Neural progenitor cell (in vitro differentiated cells): Measurements from ENCODE around the gene PCK1. TPM values are rescaled to one million over a fixed set of nuclear protein-coding genes. Genes with fewer than 3 reads are reported as not detected.

ENCODE experiments used
- DNase-seq: peaks from one replicate; pipeline ENCODE4 v3.0.0-alpha.2; 2016; ENCODE audit warnings: low spot score
- H2AFZ ChIP-seq: fragments of 200-600 bp; sonication (generic); replicated peaks from 2 replicates; pipeline ENCODE4 v1.6.1; 2016; ENCODE audit warnings: antibody characterized with exemption
- H3F3A ChIP-seq: fragments of 200-600 bp; sonication (generic); 2 replicates; pipeline ENCODE4 v1.6.1; 2016; ENCODE audit warnings: antibody characterized with exemption, low read depth
- H3K27ac ChIP-seq: fragments of 200-600 bp; sonication (generic); 2 replicates; pipeline ENCODE4 v1.5.1; 2016; ENCODE audit warnings: mild to moderate bottlenecking
- H3K27me3 ChIP-seq: fragments of 200-600 bp; sonication (generic); 2 replicates; pipeline ENCODE4 v1.6.1; 2016; ENCODE audit warnings: mild to moderate bottlenecking, moderate library complexity
- H3K36me3 ChIP-seq: fragments of 200-600 bp; sonication (generic); 2 replicates; pipeline ENCODE4 v1.5.1; 2016
- H3K4me1 ChIP-seq: fragments of 200-600 bp; sonication (generic); 2 replicates; pipeline ENCODE4 v1.6.1; 2016; ENCODE audit warnings: mixed run types
- H3K4me2 ChIP-seq: fragments of 200-600 bp; sonication (generic); 2 replicates; pipeline ENCODE4 v1.6.1; 2016
- H3K4me3 ChIP-seq: fragments of 200-600 bp; sonication (generic); 2 replicates; pipeline ENCODE4 v1.5.1; 2016
- H3K79me2 ChIP-seq: fragments of 200-600 bp; sonication (generic); 2 replicates; pipeline ENCODE4 v1.6.1; 2016; ENCODE audit warnings: low read depth
- H3K9ac ChIP-seq: fragments of 200-600 bp; sonication (generic); 2 replicates; pipeline ENCODE4 v1.6.1; 2016
- H3K9me3 ChIP-seq: fragments of 200-600 bp; sonication (generic); 2 replicates; pipeline ENCODE4 v1.5.1; 2016; ENCODE audit warnings: low read depth
- H4K20me1 ChIP-seq: fragments of 200-600 bp; sonication (generic); 2 replicates; pipeline ENCODE4 v1.6.1; 2016; ENCODE audit warnings: low read depth
- H3K27ac Mint-ChIP-seq: 3 replicates; pipeline ENCODE4 v1.8.0; 2021; ENCODE audit warnings: mixed read lengths
- H3K27me3 Mint-ChIP-seq: 2 replicates; pipeline ENCODE4 v1.8.0; 2022; ENCODE audit warnings: low read depth, mild to moderate bottlenecking, inconsistent platforms, moderate library complexity, mixed read lengths; ENCODE audit not compliant: insufficient read depth
- H3K36me3 Mint-ChIP-seq: 3 replicates; pipeline ENCODE4 v1.8.0; 2021; ENCODE audit warnings: mixed read lengths
- H3K4me1 Mint-ChIP-seq: 3 replicates; pipeline ENCODE4 v1.8.0; 2021; ENCODE audit warnings: mixed read lengths
- H3K4me3 Mint-ChIP-seq: 3 replicates; pipeline ENCODE4 v1.8.0; 2021; ENCODE audit warnings: mild to moderate bottlenecking, moderate library complexity, mixed read lengths
- H3K9me3 Mint-ChIP-seq: 3 replicates; pipeline ENCODE4 v1.8.0; 2020; ENCODE audit warnings: mixed read lengths
- EZH2 ChIP-seq: fragments of 200-600 bp; sonication (generic); IDR thresholded peaks from 2 replicates; pipeline ENCODE4 v1.6.1; 2017; ENCODE audit warnings: antibody characterized with exemption, mild to moderate bottlenecking, moderate library complexity
- EZH2phosphoT487 ChIP-seq: fragments of 200-600 bp; sonication (generic); IDR thresholded peaks from 2 replicates; pipeline ENCODE4 v1.6.1; 2017; ENCODE audit warnings: antibody characterized with exemption
- total RNA-seq: library from RNA; depleted of rRNA; stranded (reverse); fragments of >200 nt; gene quantifications from 2 replicates; pipeline ENCODE4 v1.2.3, GENCODE V29; 2015; ENCODE audit warnings: low replicate concordance
- TF ChIP-seq, protein P1 (sequence below): fragments of 200-600 bp; sonication (generic); IDR thresholded peaks from 2 replicates; pipeline ENCODE4 v1.5.1; 2017; ENCODE audit warnings: antibody characterized with exemption, mild to moderate bottlenecking

PCK1 gene
- total RNA-seq, 1 donor from 2014 or later: not detected

DNA sequence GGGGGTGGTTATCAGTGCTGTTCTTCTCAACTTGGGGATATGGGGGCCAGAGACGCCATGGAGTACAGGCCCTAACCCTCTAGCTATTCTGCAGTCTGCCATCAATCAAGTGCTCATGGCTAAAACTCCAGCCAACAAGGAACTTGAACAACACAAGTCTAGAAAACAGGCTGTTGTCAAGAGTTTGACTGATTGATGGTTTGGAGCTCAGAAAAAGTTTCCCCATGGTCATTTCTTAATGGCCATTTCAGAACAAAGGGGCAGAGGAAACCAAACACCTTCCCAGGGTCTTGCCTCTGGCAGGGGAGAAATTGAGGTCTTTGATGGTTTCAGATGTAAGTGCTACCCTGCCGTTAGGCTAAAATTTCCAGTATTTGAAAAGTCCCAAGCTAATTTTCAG lies 15.1 kb downstream of the PCK1 start:
- no peaks in the 10 kb centered on the region for H3K79me2 ChIP-seq
- no peak overlapping the region for H3K27ac ChIP-seq
- no peak overlapping the region for H3K4me3 Mint-ChIP-seq
- peaks cover 11% of the 10 kb centered on the region for H3K4me1 ChIP-seq
- TF ChIP-seq, protein P1, sequence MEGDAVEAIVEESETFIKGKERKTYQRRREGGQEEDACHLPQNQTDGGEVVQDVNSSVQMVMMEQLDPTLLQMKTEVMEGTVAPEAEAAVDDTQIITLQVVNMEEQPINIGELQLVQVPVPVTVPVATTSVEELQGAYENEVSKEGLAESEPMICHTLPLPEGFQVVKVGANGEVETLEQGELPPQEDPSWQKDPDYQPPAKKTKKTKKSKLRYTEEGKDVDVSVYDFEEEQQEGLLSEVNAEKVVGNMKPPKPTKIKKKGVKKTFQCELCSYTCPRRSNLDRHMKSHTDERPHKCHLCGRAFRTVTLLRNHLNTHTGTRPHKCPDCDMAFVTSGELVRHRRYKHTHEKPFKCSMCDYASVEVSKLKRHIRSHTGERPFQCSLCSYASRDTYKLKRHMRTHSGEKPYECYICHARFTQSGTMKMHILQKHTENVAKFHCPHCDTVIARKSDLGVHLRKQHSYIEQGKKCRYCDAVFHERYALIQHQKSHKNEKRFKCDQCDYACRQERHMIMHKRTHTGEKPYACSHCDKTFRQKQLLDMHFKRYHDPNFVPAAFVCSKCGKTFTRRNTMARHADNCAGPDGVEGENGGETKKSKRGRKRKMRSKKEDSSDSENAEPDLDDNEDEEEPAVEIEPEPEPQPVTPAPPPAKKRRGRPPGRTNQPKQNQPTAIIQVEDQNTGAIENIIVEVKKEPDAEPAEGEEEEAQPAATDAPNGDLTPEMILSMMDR: no peak
- TF ChIP-seq EZH2phosphoT487 (no peak), EZH2 (no peak)
- H3K9ac ChIP-seq: no peak overlapping the region
- peaks cover 22% of the 10 kb centered on the region for H3K4me1 Mint-ChIP-seq
- H3K9me3 ChIP-seq: no peaks in the 10 kb centered on the region
- peaks cover 6% of the 10 kb centered on the region for H3F3A ChIP-seq
- no peak overlapping the region for H2AFZ ChIP-seq
- H4K20me1 ChIP-seq: no peaks in the 10 kb centered on the region
- no peak overlapping the region for H3K27ac Mint-ChIP-seq
- H3K9me3 Mint-ChIP-seq: no peaks in the 10 kb centered on the region
- DNase-seq: no peak
- H3K36me3 ChIP-seq: no peaks in the 10 kb centered on the region
- H3K36me3 Mint-ChIP-seq: no peaks in the 10 kb centered on the region
- H3K4me2 ChIP-seq: peak overlapping the region; percentile 27
- H3K27me3 Mint-ChIP-seq: peaks cover 11% of the 10 kb centered on the region
- no peaks in the 10 kb centered on the region for H3K27me3 ChIP-seq
- H3K4me3 ChIP-seq: no peak overlapping the region

DNA sequence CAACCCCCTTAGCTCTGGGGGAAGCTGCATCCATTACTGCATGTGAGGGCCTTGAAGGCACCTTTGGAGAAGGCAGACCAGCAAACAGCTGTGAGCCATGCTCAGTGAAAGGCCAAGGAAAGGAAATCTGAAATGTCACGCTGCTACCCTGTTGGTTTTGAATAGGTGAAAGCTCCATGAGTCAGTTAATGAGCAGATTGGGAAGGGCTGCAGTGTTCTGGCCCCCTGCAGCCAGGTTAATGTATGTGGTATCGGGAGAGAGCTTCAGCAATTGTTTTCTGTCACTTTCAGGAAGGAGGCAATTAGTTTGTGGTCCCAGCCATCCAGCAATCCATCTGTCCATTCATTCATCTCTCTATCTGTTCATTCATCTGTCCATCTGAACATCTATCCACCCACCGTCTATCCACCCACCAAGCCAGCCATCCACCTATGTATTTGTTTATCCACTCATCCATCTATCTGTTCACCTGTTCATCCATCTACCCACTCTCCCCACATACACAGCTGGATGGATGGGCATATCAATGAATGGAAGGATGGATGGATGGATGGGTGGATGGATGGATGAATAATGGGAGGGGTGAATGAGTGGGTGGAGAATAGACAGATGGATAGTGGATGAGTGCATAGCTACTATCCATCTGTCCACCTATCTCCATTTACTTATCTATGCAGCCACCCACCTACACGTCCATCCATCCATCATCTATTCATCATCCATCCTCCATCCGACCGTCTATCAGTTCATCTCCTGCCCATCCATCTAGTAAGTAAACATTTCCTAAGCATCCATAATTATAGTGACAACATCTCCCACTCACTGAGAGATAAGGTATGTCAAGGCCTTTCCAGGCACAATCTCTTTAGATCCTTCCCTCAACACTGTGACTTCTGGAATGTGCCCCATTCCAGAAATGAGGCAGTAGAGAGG lies 16.0 kb downstream of the PCK1 start:
- H3K27me3 ChIP-seq: no peaks in the 10 kb centered on the region
- Mint-ChIP-seq H3K27me3 (peaks cover 14% of the 10 kb centered on the region), H3K4me1 (peaks cover 22% of the 10 kb centered on the region), H3K9me3 (no peaks in the 10 kb centered on the region), H3K27ac (no peak overlapping the region), H3K36me3 (no peaks in the 10 kb centered on the region), H3K4me3 (no peak overlapping the region)
- no peaks in the 10 kb centered on the region for H3K9me3 ChIP-seq
- peaks cover 11% of the 10 kb centered on the region for H3K4me1 ChIP-seq
- H2AFZ ChIP-seq: no peak overlapping the region
- H3F3A ChIP-seq: peaks cover 6% of the 10 kb centered on the region
- no peaks in the 10 kb centered on the region for H3K79me2 ChIP-seq
- H4K20me1 ChIP-seq: no peaks in the 10 kb centered on the region
- no peaks in the 10 kb centered on the region for H3K36me3 ChIP-seq
- no peak overlapping the region for H3K4me3 ChIP-seq
- H3K9ac ChIP-seq: no peak overlapping the region
- peak overlapping the region; percentile 27 for H3K4me2 ChIP-seq
- TF ChIP-seq, protein P1: no peak
- TF ChIP-seq EZH2: no peak
- no peak for TF ChIP-seq EZH2phosphoT487
- no peak overlapping the region for H3K27ac ChIP-seq
- DNase-seq: no peak

DNA sequence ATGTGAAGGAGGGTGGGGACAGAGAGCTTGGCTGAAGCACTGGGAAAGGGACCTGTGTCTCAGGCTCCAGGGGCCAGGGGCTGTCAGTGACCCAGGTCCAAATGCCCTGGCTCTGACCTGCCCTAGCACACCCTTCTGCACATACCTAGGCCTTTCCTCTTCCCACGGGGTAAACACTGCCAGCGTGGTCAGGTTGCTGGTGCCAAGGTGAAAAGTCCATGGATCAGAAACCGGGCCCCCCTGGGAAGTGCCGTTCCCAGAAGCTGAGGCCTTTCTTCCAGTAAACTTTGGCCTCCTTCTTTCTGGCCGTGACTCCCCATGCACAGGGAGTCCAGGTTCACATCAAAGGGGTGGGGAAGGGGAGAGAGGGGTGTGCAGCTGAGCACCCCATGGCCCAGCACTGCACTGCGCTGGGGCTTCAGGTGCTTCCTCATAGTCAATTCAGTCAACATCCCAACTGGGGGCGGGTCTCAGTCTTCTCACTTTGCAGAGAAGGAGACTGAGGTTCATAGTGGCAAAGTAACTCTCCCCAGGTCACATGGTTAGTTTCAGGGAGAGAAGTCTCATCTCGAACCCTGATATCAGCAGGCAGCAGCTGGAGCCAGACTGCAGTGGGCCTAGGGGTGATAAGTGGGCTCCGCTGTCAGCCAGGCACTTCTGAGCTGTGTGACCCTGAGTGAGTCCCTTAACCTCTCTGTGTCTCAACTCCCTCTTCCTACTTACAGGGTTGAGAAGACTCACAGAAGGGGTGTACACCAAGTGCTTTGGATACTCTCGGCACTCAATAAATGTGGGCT lies 17.0 kb downstream of the PCK1 start:
- H3K36me3 Mint-ChIP-seq: no peaks in the 10 kb centered on the region
- Histone ChIP-seq H3K4me3 (no peak overlapping the region), H2AFZ (no peak overlapping the region), H3F3A (peaks cover 6% of the 10 kb centered on the region), H3K4me2 (no peak overlapping the region), H3K27me3 (no peaks in the 10 kb centered on the region), H3K79me2 (no peaks in the 10 kb centered on the region), H3K27ac (no peak overlapping the region), H3K9ac (no peak overlapping the region), H3K4me1 (peaks cover 11% of the 10 kb centered on the region), H4K20me1 (no peaks in the 10 kb centered on the region), H3K36me3 (no peaks in the 10 kb centered on the region), H3K9me3 (no peaks in the 10 kb centered on the region)
- no peak overlapping the region for H3K27ac Mint-ChIP-seq
- peaks cover 30% of the 10 kb centered on the region for H3K4me1 Mint-ChIP-seq
- TF ChIP-seq EZH2phosphoT487: no peak
- TF ChIP-seq EZH2: no peak
- TF ChIP-seq, protein P1: no peak
- no peak for DNase-seq
- H3K4me3 Mint-ChIP-seq: no peak overlapping the region
- H3K27me3 Mint-ChIP-seq: peaks cover 16% of the 10 kb centered on the region
- H3K9me3 Mint-ChIP-seq: no peaks in the 10 kb centered on the region
